HG02884 (cell line): Measurements from ENCODE around the gene PCDHGC5.
A peak's percentile ranks its signal among the peaks of the same experiment; 100 is the strongest.

Experiments used
- ATAC-seq: cut with Tn5 transposase; IDR thresholded peaks from one replicate; pipeline ENCODE4 v1.9.1; 2021; ENCODE audit warnings: mild to moderate bottlenecking, moderate library complexity; ENCODE audit not compliant: unreplicated experiment

PCDHGC5 gene

GRCh38 chr5:141490271-141490670, 1.4 kb downstream of the PCDHGC5 start:
- no peak for ATAC-seq

DNA sequence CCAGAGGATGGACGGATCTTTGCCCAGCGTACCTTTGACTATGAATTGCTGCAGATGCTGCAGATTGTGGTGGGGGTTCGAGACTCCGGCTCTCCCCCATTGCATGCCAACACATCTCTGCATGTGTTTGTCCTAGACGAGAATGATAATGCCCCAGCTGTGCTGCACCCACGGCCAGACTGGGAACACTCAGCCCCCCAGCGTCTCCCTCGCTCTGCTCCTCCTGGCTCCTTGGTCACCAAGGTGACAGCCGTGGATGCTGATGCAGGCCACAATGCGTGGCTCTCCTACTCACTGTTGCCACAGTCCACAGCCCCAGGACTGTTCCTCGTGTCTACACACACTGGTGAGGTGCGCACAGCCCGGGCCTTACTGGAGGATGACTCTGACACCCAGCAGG, 1.9 kb downstream of the PCDHGC5 start:
- ATAC-seq, result no peak

DNA sequence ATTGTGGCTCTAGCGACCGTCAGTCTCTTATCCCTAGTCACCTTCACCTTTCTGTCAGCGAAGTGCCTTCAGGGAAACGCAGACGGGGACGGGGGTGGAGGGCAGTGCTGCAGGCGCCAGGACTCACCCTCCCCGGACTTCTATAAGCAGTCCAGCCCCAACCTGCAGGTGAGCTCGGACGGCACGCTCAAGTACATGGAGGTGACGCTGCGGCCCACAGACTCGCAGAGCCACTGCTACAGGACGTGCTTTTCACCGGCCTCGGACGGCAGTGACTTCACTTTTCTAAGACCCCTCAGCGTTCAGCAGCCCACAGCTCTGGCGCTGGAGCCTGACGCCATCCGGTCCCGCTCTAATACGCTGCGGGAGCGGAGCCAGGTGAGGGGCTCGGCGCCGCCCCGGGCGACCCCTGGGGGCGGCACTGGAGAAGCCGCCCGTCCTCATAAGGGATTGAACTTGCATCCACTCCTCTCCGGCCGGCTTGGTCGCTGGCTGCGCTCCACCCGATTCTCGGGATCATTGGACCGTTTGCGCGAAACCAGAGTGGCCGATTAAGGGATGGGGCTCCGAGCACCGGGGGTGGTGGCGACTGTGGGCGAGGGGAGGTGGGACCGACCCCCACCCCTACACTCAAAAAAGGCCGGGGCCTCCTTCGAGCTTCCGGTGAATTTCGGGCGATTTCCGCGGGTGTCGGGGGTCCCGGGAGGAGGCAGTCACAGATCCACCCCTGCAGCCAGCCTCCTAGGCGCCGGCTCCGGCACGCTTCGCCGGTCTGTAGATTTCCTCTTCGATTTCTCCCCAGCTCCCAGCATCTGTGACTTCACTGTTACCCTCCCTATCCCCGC, 2.7 kb downstream of the PCDHGC5 start:
- ATAC-seq, result peak; percentile 10

- peak; percentile 37 for ATAC-seq
Observed at GRCh38 chr5:141492168-141492885, 3.4 kb downstream of the PCDHGC5 start.

DNA sequence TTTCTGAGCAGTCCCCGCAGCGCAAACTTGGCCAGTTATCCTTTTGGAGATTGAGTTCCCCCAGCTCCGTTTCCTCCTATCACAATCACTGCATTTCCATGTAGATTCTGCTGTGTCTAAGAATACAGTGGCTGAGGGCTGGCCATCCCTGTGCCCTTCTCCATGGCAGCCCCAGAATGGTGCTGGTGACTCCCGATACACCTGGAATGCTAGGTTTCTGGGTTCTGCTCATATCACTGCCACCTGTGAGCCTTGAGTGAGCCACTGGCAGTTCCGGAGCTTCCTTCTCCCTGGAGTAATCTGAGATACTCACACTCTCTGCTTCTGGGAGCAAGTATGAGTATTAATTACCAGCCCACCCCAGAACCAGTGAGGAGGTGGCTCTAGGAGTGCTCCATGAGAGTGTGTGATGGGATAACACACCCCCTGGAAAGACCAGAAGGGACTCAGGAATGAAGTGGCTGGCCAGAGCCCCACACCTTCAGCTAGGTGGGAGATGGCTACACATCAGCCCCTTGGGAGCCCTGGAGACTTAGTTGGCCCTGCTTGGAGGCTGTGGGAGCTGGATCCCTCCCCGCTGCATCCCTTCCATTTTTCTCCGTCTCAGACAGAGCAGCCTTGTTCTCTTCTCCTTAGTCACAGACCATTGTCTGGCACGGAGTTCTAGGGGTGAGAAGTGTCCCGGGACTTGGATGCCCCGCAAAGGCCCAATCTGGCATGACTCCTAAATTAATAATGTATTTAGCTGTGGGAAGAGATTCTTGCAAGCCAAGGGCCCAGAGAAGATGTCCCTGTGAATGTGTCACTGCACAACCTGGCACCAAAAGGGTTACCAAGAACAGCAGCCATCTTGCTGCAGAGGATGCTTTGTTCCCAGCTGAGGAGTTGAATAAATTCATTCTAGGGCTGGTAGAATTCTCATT, 4.9 kb downstream of the PCDHGC5 start:
- no peak for ATAC-seq

- no peak for ATAC-seq
Observed at GRCh38 chr5:141494761-141495452, 6.0 kb downstream of the PCDHGC5 start.

GRCh38 chr5:141495453-141495811, 6.6 kb downstream of the PCDHGC5 start:
- no peak for ATAC-seq

GRCh38 chr5:141496038-141496437, 7.2 kb downstream of the PCDHGC5 start:
- ATAC-seq, result no peak

DNA sequence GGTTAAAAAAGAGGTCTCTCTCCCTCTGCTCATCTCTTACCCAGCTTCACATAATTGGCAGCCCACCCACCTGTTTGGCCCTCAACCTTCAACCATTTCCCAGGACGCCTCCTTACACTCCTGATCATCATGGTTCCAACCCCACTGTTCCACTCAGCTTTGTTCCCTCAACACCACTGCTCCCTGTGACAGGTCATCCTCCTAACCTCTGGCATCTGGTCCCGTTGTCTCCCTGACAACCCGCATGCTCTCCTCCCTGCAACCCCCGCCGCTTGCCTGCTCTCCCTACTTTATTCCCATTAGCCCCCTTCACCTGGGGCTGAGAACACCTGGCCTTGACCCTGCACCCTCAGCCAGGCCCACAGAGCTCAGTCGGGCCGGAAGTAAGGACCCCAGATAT, 12.9 kb downstream of the PCDHGC5 start:
- ATAC-seq, result no peak

DNA sequence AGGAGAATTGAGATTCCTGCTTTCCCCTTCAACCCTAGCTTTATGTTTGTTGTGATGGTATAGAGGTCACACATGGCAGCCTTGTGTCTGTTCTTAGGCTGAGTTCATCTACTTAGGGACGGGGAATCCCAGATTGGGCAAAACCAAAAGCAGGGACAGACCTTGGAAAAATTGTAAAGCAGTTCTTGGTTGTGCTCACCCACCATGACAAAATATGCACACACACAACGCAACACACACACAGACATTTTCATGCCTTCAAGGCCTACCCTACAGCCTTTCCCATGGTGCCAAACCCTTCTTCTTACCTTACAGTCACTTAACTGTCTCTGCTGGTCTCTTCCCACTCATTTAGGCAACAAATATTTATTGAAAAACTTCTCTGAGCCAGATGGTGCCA, 14.8 kb downstream of the PCDHGC5 start:
- ATAC-seq, result no peak

- ATAC-seq, result no peak
Observed at GRCh38 chr5:141504216-141504615, 15.3 kb downstream of the PCDHGC5 start.

DNA sequence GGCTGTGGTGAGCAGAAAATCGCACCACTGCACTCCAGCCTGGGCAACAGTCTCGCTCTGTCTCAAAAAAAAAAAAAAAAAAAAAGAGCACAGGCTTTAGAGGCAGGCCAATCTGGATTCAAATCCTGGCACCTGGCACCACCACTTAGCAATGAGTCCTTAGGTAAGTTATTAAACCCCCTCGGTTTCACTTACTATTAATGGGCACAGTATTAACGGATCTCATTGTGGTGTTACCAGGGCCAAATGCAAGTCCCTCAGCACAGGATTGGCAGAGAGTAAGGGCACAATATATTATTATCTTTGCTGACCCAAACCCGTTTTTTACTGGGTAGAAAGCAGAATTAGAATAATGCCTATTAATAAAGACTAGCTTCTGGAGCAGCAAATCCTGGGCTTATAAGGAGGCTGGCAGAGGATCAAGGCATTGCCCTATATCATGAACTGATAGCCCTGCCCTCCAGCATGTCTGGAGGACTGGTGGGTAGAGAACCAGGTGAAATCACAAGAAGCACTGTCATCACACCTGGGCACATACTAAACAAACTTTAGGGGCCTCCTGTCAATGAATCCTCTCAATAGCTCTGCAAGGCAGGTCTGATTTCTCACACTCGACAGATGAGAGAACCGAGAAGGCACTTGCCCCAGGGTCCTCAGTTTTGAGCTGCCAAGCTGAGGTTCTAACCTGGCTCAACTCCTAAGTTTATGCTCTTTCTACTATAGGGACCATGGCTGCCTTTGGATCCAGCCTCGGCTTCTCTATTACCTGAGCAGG, 17.7 kb downstream of the PCDHGC5 start:
- no peak for ATAC-seq

- peak; percentile 27 for ATAC-seq
Observed at GRCh38 chr5:141507387-141508091, 18.7 kb downstream of the PCDHGC5 start.

- ATAC-seq, result no peak
Observed at GRCh38 chr5:141508440-141508797, 19.5 kb downstream of the PCDHGC5 start.

GRCh38 chr5:141508798-141509611, 20.1 kb downstream of the PCDHGC5 start:
- ATAC-seq, result no peak

DNA sequence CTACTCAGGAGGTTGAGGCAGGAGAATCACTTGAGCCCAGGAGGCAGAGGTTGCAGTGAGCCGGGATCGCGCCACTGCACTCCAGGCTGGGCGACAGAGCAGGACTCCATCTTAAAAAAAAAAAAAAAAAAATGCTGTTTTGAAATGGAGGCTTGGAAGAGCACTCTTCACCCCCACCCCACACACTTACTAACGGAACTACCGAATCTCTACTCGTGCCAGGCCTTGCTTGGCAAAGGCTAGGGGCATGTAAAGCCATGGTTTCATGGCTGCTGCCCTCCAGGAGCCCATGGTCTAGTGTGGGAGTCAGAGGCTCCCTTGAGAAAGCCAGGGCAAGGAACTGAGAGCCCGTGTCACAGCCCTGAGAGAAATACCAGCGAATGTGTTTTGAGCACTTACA, 21.3 kb downstream of the PCDHGC5 start:
- ATAC-seq, result no peak

DNA sequence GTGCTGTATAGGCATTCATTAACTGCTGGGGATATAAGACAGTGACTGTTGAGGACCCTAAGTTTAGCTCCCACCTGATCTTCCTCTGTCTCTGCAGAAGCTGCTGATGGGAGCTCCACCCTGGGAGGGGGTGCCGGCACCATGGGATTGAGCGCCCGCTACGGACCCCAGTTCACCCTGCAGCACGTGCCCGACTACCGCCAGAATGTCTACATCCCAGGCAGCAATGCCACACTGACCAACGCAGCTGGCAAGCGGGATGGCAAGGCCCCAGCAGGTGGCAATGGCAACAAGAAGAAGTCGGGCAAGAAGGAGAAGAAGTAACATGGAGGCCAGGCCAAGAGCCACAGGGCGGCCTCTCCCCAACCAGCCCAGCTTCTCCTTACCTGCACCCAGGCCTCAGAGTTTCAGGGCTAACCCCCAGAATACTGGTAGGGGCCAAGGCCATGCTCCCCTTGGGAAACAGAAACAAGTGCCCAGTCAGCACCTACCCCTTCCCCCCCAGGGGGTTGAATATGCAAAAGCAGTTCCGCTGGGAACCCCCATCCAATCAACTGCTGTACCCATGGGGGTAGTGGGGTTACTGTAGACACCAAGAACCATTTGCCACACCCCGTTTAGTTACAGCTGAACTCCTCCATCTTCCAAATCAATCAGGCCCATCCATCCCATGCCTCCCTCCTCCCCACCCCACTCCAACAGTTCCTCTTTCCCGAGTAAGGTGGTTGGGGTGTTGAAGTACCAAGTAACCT, 22.1 kb downstream of the PCDHGC5 start:
- peak; percentile 22 for ATAC-seq
